Mucosa of rectum (tissue), 2 donors: ENCODE measurements around the gene FBXL20.
A peak's percentile ranks its signal among the peaks of the same experiment; 100 is the strongest.

Experiments used
- H3K27ac ChIP-seq, 2 donors: one replicate each; pipeline ENCODE4 v1.7.0; 2013; ENCODE audit warnings: inconsistent platforms in 2 of 2, low read depth in 2 of 2, low read length in 2 of 2
- H3K27me3 ChIP-seq, 2 donors: one replicate each; pipeline ENCODE4 v1.7.0; 2013; ENCODE audit warnings: low read length in 2 of 2; ENCODE audit not compliant: control insufficient read depth in 2 of 2, insufficient read depth in 2 of 2
- H3K36me3 ChIP-seq, 2 donors: one replicate each; pipeline ENCODE4 v1.7.0; 2013; ENCODE audit warnings: low read length in 2 of 2; ENCODE audit not compliant: control insufficient read depth in 2 of 2, insufficient read depth in 2 of 2
- H3K4me1 ChIP-seq, 2 donors: one replicate each; pipeline ENCODE4 v1.7.0; 2013; ENCODE audit warnings: low read length in 2 of 2, mild to moderate bottlenecking in 1 of 2; ENCODE audit not compliant: control insufficient read depth in 2 of 2, insufficient read depth in 2 of 2
- H3K4me3 ChIP-seq, 2 donors: one replicate each; pipeline ENCODE4 v1.7.0; 2013; ENCODE audit warnings: low read length in 2 of 2
- H3K9ac ChIP-seq, 2 donors: one replicate each; pipeline ENCODE4 v1.7.0; 2013; ENCODE audit warnings: low read length in 2 of 2, low read depth in 1 of 2, mild to moderate bottlenecking in 1 of 2
- H3K9me3 ChIP-seq, 2 donors: one replicate each; pipeline ENCODE4 v1.7.0; 2013; ENCODE audit warnings: low read length in 2 of 2; ENCODE audit not compliant: control insufficient read depth in 2 of 2
- donor health status: healthy.
- donor health status: Normal muscosa, but diverticular disease.

Gene FBXL20

GRCh38 chr17:39210093-39210434 lies 191.4 kb downstream of the FBXL20 start:
- Histone ChIP-seq H3K4me3 (peak overlapping the region; percentile 31 to 33), H3K9me3 (no peaks in the 10 kb centered on the region), H3K4me1 (peaks cover 11 to 15% of the 10 kb centered on the region in 2 donors), H3K36me3 (peaks cover under 1 to 2% of the 10 kb centered on the region in 2 donors), H3K9ac (peak overlapping the region in 1 of 2 donors; percentile 47), H3K27me3 (peaks cover 0 to 2% of the 10 kb centered on the region in 2 donors), H3K27ac (no peak overlapping the region)

- no peak overlapping the region for H3K27ac ChIP-seq
- peak overlapping the region; percentile 31 to 33 for H3K4me3 ChIP-seq
- no peaks in the 10 kb centered on the region for H3K9me3 ChIP-seq
- peaks cover 0 to 2% of the 10 kb centered on the region in 2 donors for H3K27me3 ChIP-seq
- H3K9ac ChIP-seq, result peak overlapping the region; percentile 44 to 47
- H3K36me3 ChIP-seq, result peaks cover 5 to 8% of the 10 kb centered on the region in 2 donors
- peaks cover 11 to 15% of the 10 kb centered on the region in 2 donors for H3K4me1 ChIP-seq
These were observed 191.9 kb downstream of the FBXL20 start for GRCh38 chr17:39209317-39210092.

GRCh38 chr17:39208893-39209292 lies 192.5 kb downstream of the FBXL20 start:
- H3K4me3 ChIP-seq, result no peak overlapping the region
- peaks cover 11 to 14% of the 10 kb centered on the region in 2 donors for H3K36me3 ChIP-seq
- no peaks in the 10 kb centered on the region for H3K9me3 ChIP-seq
- no peak overlapping the region for H3K27ac ChIP-seq
- H3K27me3 ChIP-seq, result peaks cover 0 to 2% of the 10 kb centered on the region in 2 donors
- H3K9ac ChIP-seq, result peak overlapping the region; percentile 24 to 31
- H3K4me1 ChIP-seq, result peaks cover 11 to 15% of the 10 kb centered on the region in 2 donors

GRCh38 chr17:39208136-39208535 lies 193.3 kb downstream of the FBXL20 start:
- Histone ChIP-seq H3K27ac (no peak overlapping the region), H3K4me1 (peaks cover 11 to 15% of the 10 kb centered on the region in 2 donors), H3K27me3 (peaks cover 0 to 2% of the 10 kb centered on the region in 2 donors), H3K4me3 (no peak overlapping the region), H3K9me3 (no peaks in the 10 kb centered on the region), H3K36me3 (peaks cover 18 to 22% of the 10 kb centered on the region in 2 donors), H3K9ac (no peak overlapping the region)

GRCh38 chr17:39205112-39205526 lies 196.3 kb downstream of the FBXL20 start:
- no peak overlapping the region for H3K9ac ChIP-seq
- H3K27me3 ChIP-seq, result no peaks in the 10 kb centered on the region
- peaks cover 22 to 28% of the 10 kb centered on the region in 2 donors for H3K4me1 ChIP-seq
- H3K36me3 ChIP-seq, result peaks cover 33 to 36% of the 10 kb centered on the region in 2 donors
- no peak overlapping the region for H3K4me3 ChIP-seq
- H3K9me3 ChIP-seq, result no peaks in the 10 kb centered on the region
- no peak overlapping the region for H3K27ac ChIP-seq

GRCh38 chr17:39204245-39204644 lies 197.2 kb downstream of the FBXL20 start:
- Histone ChIP-seq H3K27ac (no peak overlapping the region), H3K4me3 (no peak overlapping the region), H3K9ac (no peak overlapping the region), H3K9me3 (no peaks in the 10 kb centered on the region), H3K27me3 (no peaks in the 10 kb centered on the region), H3K4me1 (peaks cover 18 to 23% of the 10 kb centered on the region in 2 donors), H3K36me3 (peaks cover 33 to 36% of the 10 kb centered on the region in 2 donors)
